Measurements from ENCODE around the gene PRKAR2B.

Gene PRKAR2B

GRCh38 chr7:107168233-107169119, 124.0 kb downstream of the PRKAR2B start, which contains the start of gene HBP1:
TSS of gene HBP1 (plus strand) at chr7:107169003. CDS start at chr7:107179894, 10,891 bp downstream.
- TF ChIP-seq SUZ12 (IDR thresholded peaks at IDR 0.05) (peak; percentile 74), BHLHE40 (IDR thresholded peaks at IDR 0.05; ENCODE audit: borderline replicate concordance) (no peak), FOXA1 (IDR thresholded peaks at IDR 0.05) (no peak), ARNT (IDR thresholded peaks at IDR 0.05) (no peak), HDGF (IDR thresholded peaks at IDR 0.05; ENCODE audit: borderline replicate concordance) (no peak), FOXK2 (IDR thresholded peaks at IDR 0.05) (peak; percentile 100), PKNOX1 (IDR thresholded peaks at IDR 0.05) (peak; percentile 100), CTBP1 (IDR thresholded peaks at IDR 0.05; ENCODE audit: borderline replicate concordance) (no peak), SP1 (IDR thresholded peaks at IDR 0.05) (peak; percentile 78), NFRKB (IDR thresholded peaks at IDR 0.05) (peak; percentile 72), ELF4 (IDR thresholded peaks at IDR 0.05) (0 out of 2 replicates have a peak, but pooled peaks have one; percentile 13), TARDBP (IDR thresholded peaks at IDR 0.05) (no peak), FOXM1 (IDR thresholded peaks at IDR 0.05; ENCODE audit: borderline replicate concordance) (no peak), L3MBTL2 (conservative IDR thresholded peaks at IDR 0.05) (peak; percentile 37; the same call in 1 of the 2 replicates), LEF1 (IDR thresholded peaks at IDR 0.05; ENCODE audit: borderline replicate concordance) (no peak), ZNF384 (IDR thresholded peaks at IDR 0.05) (no peak)
- ChIA-PET POLR2A (interaction anchor here (0.6 to 2.0 kb wide), 11 partner anchors 9 to 883 kb away, joined by 3 to 8 read pairs (median 3); partner anchors contain the start of genes CBLL1, COG5, DUS4L and NAMPT), CTCF (interaction anchor here (0.7 to 1.3 kb wide), 2 partner anchors 20 to 123 kb away, joined by 3 to 4 read pairs; no protein-coding TSS in a partner anchor)
- peak; percentile 88 for DNase-seq (ENCODE audit: extremely low spot score)

GRCh38 chr7:107169120-107170050, 124.9 kb downstream of the PRKAR2B start:
- peak; percentile 81 for DNase-seq (ENCODE audit: extremely low spot score)
- TF ChIP-seq TARDBP (IDR thresholded peaks at IDR 0.05), result no peak
- TF ChIP-seq NFRKB (IDR thresholded peaks at IDR 0.05), result peak; percentile 4; the same call in 1 of the 2 replicates
- TF ChIP-seq SP1 (IDR thresholded peaks at IDR 0.05), result no peak
- TF ChIP-seq SUZ12 (IDR thresholded peaks at IDR 0.05), result no peak
- ChIA-PET POLR2A (interaction anchor here (0.7 to 2.0 kb wide), 5 partner anchors 8 to 884 kb away, joined by 3 to 8 read pairs (median 4); partner anchors contain the start of genes CBLL1 and NAMPT), CTCF (interaction anchor here (0.5 to 1.4 kb wide), 3 partner anchors 21 to 710 kb away, joined by 3 read pairs; no protein-coding TSS in a partner anchor)

GRCh38 chr7:107170051-107170915, 125.8 kb downstream of the PRKAR2B start:
- POLR2A ChIA-PET, result interaction anchor here (2.0 kb wide), 1 partner anchor 574 kb away, joined by 8 read pairs; the partner anchor contains the start of gene CBLL1

GRCh38 chr7:107171496-107171895, 127.0 kb downstream of the PRKAR2B start:
- TF ChIP-seq HDGF (IDR thresholded peaks at IDR 0.05; ENCODE audit: borderline replicate concordance), result no peak
- TF ChIP-seq SUZ12 (IDR thresholded peaks at IDR 0.05), result no peak
- no peak for TF ChIP-seq PKNOX1 (IDR thresholded peaks at IDR 0.05)
- TF ChIP-seq LEF1 (IDR thresholded peaks at IDR 0.05; ENCODE audit: borderline replicate concordance), result no peak
- TF ChIP-seq SP1 (IDR thresholded peaks at IDR 0.05), result no peak
- no peak for TF ChIP-seq FOXA1 (IDR thresholded peaks at IDR 0.05)
- TF ChIP-seq ZNF384 (IDR thresholded peaks at IDR 0.05), result no peak
- no peak for TF ChIP-seq ELF4 (IDR thresholded peaks at IDR 0.05)
- TF ChIP-seq CTBP1 (IDR thresholded peaks at IDR 0.05; ENCODE audit: borderline replicate concordance), result no peak
- no peak for TF ChIP-seq ARNT (IDR thresholded peaks at IDR 0.05)
- no peak for TF ChIP-seq NFRKB (IDR thresholded peaks at IDR 0.05)
- CTCF ChIA-PET, result interaction anchor here (0.6 kb wide), 1 partner anchor 36 kb away, joined by 4 read pairs; no protein-coding TSS in a partner anchor
- POLR2A ChIA-PET, result no interaction called here
- no peak for DNase-seq (ENCODE audit: extremely low spot score)

More at GRCh38 chr7:107170051-107170915, 125.8 kb downstream of the PRKAR2B start:
- TF ChIP-seq LEF1 (IDR thresholded peaks at IDR 0.05; ENCODE audit: borderline replicate concordance) (no peak), L3MBTL2 (conservative IDR thresholded peaks at IDR 0.05) (no peak), SUZ12 (IDR thresholded peaks at IDR 0.05) (no peak), CTBP1 (IDR thresholded peaks at IDR 0.05; ENCODE audit: borderline replicate concordance) (no peak), NFRKB (IDR thresholded peaks at IDR 0.05) (no peak), FOXK2 (IDR thresholded peaks at IDR 0.05) (no peak), ELF4 (IDR thresholded peaks at IDR 0.05) (no peak), ARNT (IDR thresholded peaks at IDR 0.05) (no peak), ZNF384 (IDR thresholded peaks at IDR 0.05) (no peak), TARDBP (IDR thresholded peaks at IDR 0.05) (no peak), HDGF (IDR thresholded peaks at IDR 0.05; ENCODE audit: borderline replicate concordance) (no peak), PKNOX1 (IDR thresholded peaks at IDR 0.05) (no peak), FOXA1 (IDR thresholded peaks at IDR 0.05) (no peak), SP1 (IDR thresholded peaks at IDR 0.05) (no peak)
- CTCF ChIA-PET, result interaction anchor here (1.4 kb wide), 1 partner anchor 23 kb away, joined by 3 read pairs; no protein-coding TSS in a partner anchor
- no peak for DNase-seq (ENCODE audit: extremely low spot score)

All from HEK293T (cell line).